ENCODE results near the gene SEPTIN5.
A peak's percentile ranks its signal among the peaks of the same experiment; 100 is the strongest.

Gene SEPTIN5

GRCh38 chr22:19751497-19752245 lies 37.4 kb downstream of the SEPTIN5 start:
- FAIRE-seq, result no peak

GRCh38 chr22:19753090-19753842 lies 39.0 kb downstream of the SEPTIN5 start:
- FAIRE-seq, result no peak

GRCh38 chr22:19753996-19754700 lies 39.8 kb downstream of the SEPTIN5 start:
- FAIRE-seq, result no peak

- FAIRE-seq, result no peak
Measured at GRCh38 chr22:19754701-19755144, 40.4 kb downstream of the SEPTIN5 start.

GRCh38 chr22:19755145-19755710 lies 40.9 kb downstream of the SEPTIN5 start:
- no peak for FAIRE-seq

- no peak for FAIRE-seq
Measured at GRCh38 chr22:19755722-19756287, 41.5 kb downstream of the SEPTIN5 start.

GRCh38 chr22:19756288-19757128 lies 42.2 kb downstream of the SEPTIN5 start:
- FAIRE-seq, result no peak

- no peak for FAIRE-seq
Measured at GRCh38 chr22:19757140-19757984, 43.1 kb downstream of the SEPTIN5 start.

- no peak for FAIRE-seq
Measured at GRCh38 chr22:19757985-19758895, 43.9 kb downstream of the SEPTIN5 start.

GRCh38 chr22:19758896-19759426 lies 44.7 kb downstream of the SEPTIN5 start:
- FAIRE-seq, result no peak

- FAIRE-seq, result no peak
Measured at GRCh38 chr22:19759427-19760057, 45.2 kb downstream of the SEPTIN5 start.

GRCh38 chr22:19760058-19760950 lies 46.0 kb downstream of the SEPTIN5 start, which contains the start of gene TBX1:
Gene TBX1, plus strand, starts transcription at chr22:19760778. Its CDS starts 66 bp downstream, at chr22:19760844.
- FAIRE-seq, result peak; percentile 39

GRCh38 chr22:19760951-19761724 lies 46.8 kb downstream of the SEPTIN5 start:
- FAIRE-seq, result no peak

GRCh38 chr22:19761725-19762567 lies 47.6 kb downstream of the SEPTIN5 start:
- no peak for FAIRE-seq

- FAIRE-seq, result no peak
Measured at GRCh38 chr22:19762568-19763457, 48.5 kb downstream of the SEPTIN5 start.

Measured in A204.1 (cell line).